SK-N-SH treated with all-trans-retinoic acid at 6 μM for 48 hours (cell line): Measurements from ENCODE around the gene RPL18A.

ENCODE experiments used
- RARB ChIP-seq: fragments of 250-450 bp; sonication (Bioruptor Pico); IDR thresholded peaks from 2 replicates; pipeline ENCODE4 v1.8.0; 2021; ENCODE audit warnings: mild to moderate bottlenecking, moderate library complexity
- TF ChIP-seq, protein P1 (sequence below): fragments of 250-450 bp; sonication (Bioruptor Pico); IDR thresholded peaks from 2 replicates; pipeline ENCODE4 v1.8.0; 2020; ENCODE audit warnings: mild to moderate bottlenecking, moderate library complexity, borderline replicate concordance

DNA sequence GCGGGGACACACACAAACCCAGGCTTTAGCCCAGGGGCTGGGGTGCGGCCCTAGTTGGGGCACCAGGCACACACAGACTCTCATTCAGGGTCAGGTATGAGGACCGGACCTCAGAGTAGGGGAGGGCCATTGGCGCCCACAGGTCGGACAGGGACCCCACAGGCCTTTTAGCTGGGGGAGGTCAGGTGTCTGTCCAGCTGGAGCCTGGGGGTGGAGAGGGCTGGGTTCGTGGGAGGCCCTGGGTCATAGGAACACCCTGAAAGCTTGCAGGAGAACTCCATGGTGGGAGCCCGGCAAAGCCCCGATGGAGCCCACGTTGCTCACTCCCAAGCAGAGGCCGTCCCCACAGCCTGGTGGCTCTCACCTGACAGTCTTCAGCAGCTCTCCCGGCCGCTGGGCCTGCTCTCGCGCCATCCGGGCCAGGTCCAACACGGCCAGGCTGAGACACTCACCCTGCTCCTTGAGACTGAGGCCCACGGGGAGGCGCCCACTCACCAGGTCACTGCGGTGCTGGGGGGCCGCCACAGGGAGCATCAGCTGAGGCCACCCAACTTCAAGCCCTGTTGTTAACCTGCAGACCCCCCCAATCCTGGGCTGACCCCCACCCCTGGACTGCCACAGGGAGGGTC, 16.9 kb upstream of the RPL18A start:
- no peak for TF ChIP-seq RARB (CRISPR knock-in tag)
- TF ChIP-seq, protein P1, sequence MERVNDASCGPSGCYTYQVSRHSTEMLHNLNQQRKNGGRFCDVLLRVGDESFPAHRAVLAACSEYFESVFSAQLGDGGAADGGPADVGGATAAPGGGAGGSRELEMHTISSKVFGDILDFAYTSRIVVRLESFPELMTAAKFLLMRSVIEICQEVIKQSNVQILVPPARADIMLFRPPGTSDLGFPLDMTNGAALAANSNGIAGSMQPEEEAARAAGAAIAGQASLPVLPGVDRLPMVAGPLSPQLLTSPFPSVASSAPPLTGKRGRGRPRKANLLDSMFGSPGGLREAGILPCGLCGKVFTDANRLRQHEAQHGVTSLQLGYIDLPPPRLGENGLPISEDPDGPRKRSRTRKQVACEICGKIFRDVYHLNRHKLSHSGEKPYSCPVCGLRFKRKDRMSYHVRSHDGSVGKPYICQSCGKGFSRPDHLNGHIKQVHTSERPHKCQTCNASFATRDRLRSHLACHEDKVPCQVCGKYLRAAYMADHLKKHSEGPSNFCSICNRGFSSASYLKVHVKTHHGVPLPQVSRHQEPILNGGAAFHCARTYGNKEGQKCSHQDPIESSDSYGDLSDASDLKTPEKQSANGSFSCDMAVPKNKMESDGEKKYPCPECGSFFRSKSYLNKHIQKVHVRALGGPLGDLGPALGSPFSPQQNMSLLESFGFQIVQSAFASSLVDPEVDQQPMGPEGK (CRISPR knock-in tag), result no peak
